Measurements from ENCODE around the gene REPS2. TPM values are rescaled to one million over a fixed set of nuclear protein-coding genes. Genes with fewer than 3 reads are reported as not detected.

Gene REPS2
- total and polyA plus RNA-seq, 8 donors = 12.6 to 19.5 (median 15.1) TPM

- ATAC-seq = no peak
- H3K27ac ChIP-seq = no peak overlapping the region
- H3K27me3 ChIP-seq = no peaks in the 10 kb centered on the region
- no peaks in the 10 kb centered on the region for H3K9me3 ChIP-seq
- no peaks in the 10 kb centered on the region for H3K36me3 ChIP-seq
- intact Hi-C loops (cut with DNase I) = no loop called here
- TF ChIP-seq CTCF (IDR thresholded peaks at IDR 0.05) = no peak
- no peak overlapping the region for H3K4me3 ChIP-seq
- no peaks in the 10 kb centered on the region for H3K4me1 ChIP-seq
- no peak for DNase-seq
Measured at GRCh38 chrX:17182317-17182716, 235.9 kb downstream of the REPS2 start.

GRCh38 chrX:17183566-17183965 is 237.1 kb downstream of the REPS2 start:
- no peak overlapping the region for H3K27ac ChIP-seq
- H3K4me3 ChIP-seq = no peak overlapping the region
- H3K4me1 ChIP-seq = no peaks in the 10 kb centered on the region
- no peaks in the 10 kb centered on the region for H3K36me3 ChIP-seq
- no peak for TF ChIP-seq CTCF (IDR thresholded peaks at IDR 0.05)
- intact Hi-C loops (cut with DNase I) = no loop called here
- H3K9me3 ChIP-seq = no peaks in the 10 kb centered on the region
- no peak for DNase-seq
- no peak for ATAC-seq
- no peaks in the 10 kb centered on the region for H3K27me3 ChIP-seq

GRCh38 chrX:17185431-17185830 is 239.0 kb downstream of the REPS2 start:
- TF ChIP-seq CTCF (IDR thresholded peaks at IDR 0.05) = no peak
- H3K36me3 ChIP-seq = no peaks in the 10 kb centered on the region
- H3K9me3 ChIP-seq = no peaks in the 10 kb centered on the region
- DNase-seq (no peak), ATAC-seq (no peak)
- no peak overlapping the region for H3K27ac ChIP-seq
- H3K4me3 ChIP-seq = no peak overlapping the region
- intact Hi-C loops (cut with DNase I) = no loop called here
- no peaks in the 10 kb centered on the region for H3K27me3 ChIP-seq
- H3K4me1 ChIP-seq = no peaks in the 10 kb centered on the region

- intact Hi-C loops (cut with DNase I) = no loop called here
- no peak for TF ChIP-seq CTCF (IDR thresholded peaks at IDR 0.05)
- DNase-seq (no peak), ATAC-seq (no peak)
- H3K27me3 ChIP-seq = no peaks in the 10 kb centered on the region
- no peak overlapping the region for H3K4me3 ChIP-seq
- no peaks in the 10 kb centered on the region for H3K4me1 ChIP-seq
- H3K27ac ChIP-seq = no peak overlapping the region
- H3K36me3 ChIP-seq = no peaks in the 10 kb centered on the region
- H3K9me3 ChIP-seq = no peaks in the 10 kb centered on the region
Measured at GRCh38 chrX:17187136-17187756, 240.8 kb downstream of the REPS2 start.

GRCh38 chrX:17192106-17192505 is 245.6 kb downstream of the REPS2 start:
- H3K27me3 ChIP-seq = no peaks in the 10 kb centered on the region
- no peak for TF ChIP-seq CTCF (IDR thresholded peaks at IDR 0.05)
- H3K9me3 ChIP-seq = no peaks in the 10 kb centered on the region
- no peak overlapping the region for H3K27ac ChIP-seq
- no peaks in the 10 kb centered on the region for H3K36me3 ChIP-seq
- DNase-seq (no peak), ATAC-seq (no peak)
- no peak overlapping the region for H3K4me3 ChIP-seq
- no peaks in the 10 kb centered on the region for H3K4me1 ChIP-seq
- intact Hi-C loops (cut with DNase I) = no loop called here

Other genes starting within 250 kb of the REPS2 start
- 10 to 100 TPM; 10.2 to 15.7 TPM for gene CTPS2, start 234.0 kb upstream of the REPS2 start, total RNA-seq
- 10 to 100 TPM; 47.7 to 56.5 (median 50.3) TPM for gene CTPS2, start 234.0 kb upstream of the REPS2 start, polyA plus RNA-seq (ENCODE audit: insufficient read length in 6 of 6)
- gene SYAP1, start 227.0 kb upstream of the REPS2 start, total RNA-seq = 10 to 100 TPM; 25.8 to 36.9 TPM
- gene SYAP1, start 227.0 kb upstream of the REPS2 start, polyA plus RNA-seq (ENCODE audit: insufficient read length in 6 of 6) = 10 to 100 TPM; 17.9 to 24.4 (median 21.5) TPM
- 10 to 100 TPM in 1 of 2 donors, 1 to 10 TPM in 1; 9.6 to 11.3 TPM for gene TXLNG, start 160.2 kb upstream of the REPS2 start, total RNA-seq
- gene TXLNG, start 160.2 kb upstream of the REPS2 start, polyA plus RNA-seq (ENCODE audit: insufficient read length in 6 of 6) = 10 to 100 TPM; 13.5 to 18.2 (median 16.9) TPM
- gene RBBP7, start 76.3 kb upstream of the REPS2 start, total RNA-seq = 10 to 100 TPM; 70.4 to 82.6 TPM
- 100 to 1,000 TPM; 215 to 275 (median 249) TPM for gene RBBP7, start 76.3 kb upstream of the REPS2 start, polyA plus RNA-seq (ENCODE audit: insufficient read length in 6 of 6)